ENCODE data around the gene MMP21. TPM values are rescaled to one million over a fixed set of nuclear protein-coding genes. Genes with fewer than 3 reads are reported as not detected.

Gene MMP21
- total RNA-seq, 3 donors from 2014 or later, result 0.33 to 0.59 TPM; not detected in 1

- no peak for DNase-seq (ENCODE audit: low spot score in 2 of 2)
- intact Hi-C loops (cut with DNase I; ENCODE audit: low total_unique reads), result no loop called here
- Histone ChIP-seq H3K27me3 (no peaks in the 10 kb centered on the region), H3K27ac (no peak overlapping the region), H3K4me1 (no peaks in the 10 kb centered on the region), H3K4me3 (no peak overlapping the region), H3K9me3 (no peaks in the 10 kb centered on the region), H3K36me3 (no peaks in the 10 kb centered on the region)
- no peak for TF ChIP-seq POLR2AphosphoS5 (IDR thresholded peaks at IDR 0.05)
- TF ChIP-seq CTCF (IDR thresholded peaks at IDR 0.05), result no peak
- no peak for TF ChIP-seq POLR2A (IDR thresholded peaks at IDR 0.05)
These were observed 7.0 kb upstream of the MMP21 start for GRCh38 chr10:125782616-125783015.

GRCh38 chr10:125782054-125782453 is 6.4 kb upstream of the MMP21 start:
- Histone ChIP-seq H3K9me3 (no peaks in the 10 kb centered on the region), H3K4me1 (no peaks in the 10 kb centered on the region), H3K27me3 (no peaks in the 10 kb centered on the region), H3K4me3 (no peak overlapping the region), H3K27ac (no peak overlapping the region), H3K36me3 (no peaks in the 10 kb centered on the region)
- no peak for DNase-seq (ENCODE audit: low spot score in 2 of 2)
- TF ChIP-seq POLR2A (IDR thresholded peaks at IDR 0.05) (no peak), CTCF (IDR thresholded peaks at IDR 0.05) (no peak), POLR2AphosphoS5 (IDR thresholded peaks at IDR 0.05) (no peak)
- intact Hi-C loops (cut with DNase I; ENCODE audit: low total_unique reads), result no loop called here

DNA sequence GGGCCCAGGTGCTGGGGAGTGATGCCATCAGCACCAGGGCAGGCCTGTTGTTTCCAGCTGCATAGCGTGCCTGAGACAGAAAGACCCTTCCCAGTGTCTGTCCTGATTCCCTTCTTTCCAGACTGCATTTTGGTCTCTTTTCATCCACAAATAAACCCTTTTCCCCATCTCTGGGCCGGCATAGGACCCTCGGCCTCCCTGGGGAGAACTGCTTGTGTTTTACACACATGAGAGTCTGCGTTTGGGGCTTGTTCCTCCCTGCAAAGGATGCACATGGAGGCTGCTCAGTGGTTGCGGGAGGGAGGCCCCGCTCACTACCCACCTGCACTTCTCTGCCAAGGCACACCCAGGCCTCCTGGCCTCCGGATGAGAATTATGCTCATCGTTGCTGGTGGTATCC is 5.8 kb upstream of the MMP21 start:
- TF ChIP-seq CTCF (IDR thresholded peaks at IDR 0.05), result no peak
- no peak for TF ChIP-seq POLR2A (IDR thresholded peaks at IDR 0.05)
- no peak for TF ChIP-seq POLR2AphosphoS5 (IDR thresholded peaks at IDR 0.05)
- Histone ChIP-seq H3K36me3 (no peaks in the 10 kb centered on the region), H3K27ac (no peak overlapping the region), H3K4me1 (no peaks in the 10 kb centered on the region), H3K9me3 (no peaks in the 10 kb centered on the region), H3K27me3 (no peaks in the 10 kb centered on the region), H3K4me3 (no peak overlapping the region)
- DNase-seq (ENCODE audit: low spot score in 2 of 2), result no peak
- intact Hi-C loops (cut with DNase I; ENCODE audit: low total_unique reads), result no loop called here

- intact Hi-C loops (cut with DNase I; ENCODE audit: low total_unique reads), result no loop called here
- TF ChIP-seq POLR2AphosphoS5 (IDR thresholded peaks at IDR 0.05) (no peak), POLR2A (IDR thresholded peaks at IDR 0.05) (no peak), CTCF (IDR thresholded peaks at IDR 0.05) (no peak)
- DNase-seq (ENCODE audit: low spot score in 2 of 2), result no peak
These were observed 4.0 kb upstream of the MMP21 start for GRCh38 chr10:125779403-125780327.

GRCh38 chr10:125778556-125778955 is 2.9 kb upstream of the MMP21 start:
- H3K36me3 ChIP-seq, result no peaks in the 10 kb centered on the region
- no peaks in the 10 kb centered on the region for H3K4me1 ChIP-seq
- no peak for TF ChIP-seq CTCF (IDR thresholded peaks at IDR 0.05)
- H3K9me3 ChIP-seq, result no peaks in the 10 kb centered on the region
- no peak overlapping the region for H3K27ac ChIP-seq
- intact Hi-C loops (cut with DNase I; ENCODE audit: low total_unique reads), result no loop called here
- no peak for DNase-seq (ENCODE audit: low spot score in 2 of 2)
- H3K27me3 ChIP-seq, result no peaks in the 10 kb centered on the region
- H3K4me3 ChIP-seq, result no peak overlapping the region

More at GRCh38 chr10:125779403-125780327, 4.0 kb upstream of the MMP21 start:
- Histone ChIP-seq H3K36me3 (no peaks in the 10 kb centered on the region), H3K4me3 (no peak overlapping the region), H3K27ac (no peak overlapping the region), H3K4me1 (no peaks in the 10 kb centered on the region), H3K9me3 (no peaks in the 10 kb centered on the region), H3K27me3 (no peaks in the 10 kb centered on the region)
